Measurements from ENCODE around the gene RAB11FIP4.

- TF ChIP-seq CTCF (IDR thresholded peaks at IDR 0.05; ENCODE audit: control extremely low read depth in 1 of 3, insufficient read depth in 1 of 3, low read depth in 1 of 3, low read length in 3 of 3): no peak
- no peak for TF ChIP-seq GABPA (IDR thresholded peaks at IDR 0.05; ENCODE audit: borderline replicate concordance, insufficient read depth, low read length)
- TF ChIP-seq BRCA1 (IDR thresholded peaks at IDR 0.05; ENCODE audit: low read depth, low read length): no peak
- TF ChIP-seq EZH2 (IDR thresholded peaks at IDR 0.05; ENCODE audit: low read depth, low read length, severe bottlenecking): no peak
Measured at GRCh38 chr17:31393749-31394146, 2.3 kb downstream of the RAB11FIP4 start.
